NCI-H2196 (cell line): ENCODE results near the gene CYP4F22.
"Not testable (repeated sequence)": the region's sequence is repeated elsewhere in the genome, so short reads cannot be mapped to it uniquely, and the experiment has no call there.

Source experiments
- DNase-seq: peaks from one replicate; lab custom pipeline; 2025; ENCODE audit not compliant: unreplicated experiment; lab: John Stamatoyannopoulos, UW

Gene CYP4F22

GRCh38 chr19:15488489-15489226 lies 19.7 kb upstream of the CYP4F22 start:
- no peak for DNase-seq

GRCh38 chr19:15495151-15495550 lies 13.2 kb upstream of the CYP4F22 start:
- no peak for DNase-seq

DNA sequence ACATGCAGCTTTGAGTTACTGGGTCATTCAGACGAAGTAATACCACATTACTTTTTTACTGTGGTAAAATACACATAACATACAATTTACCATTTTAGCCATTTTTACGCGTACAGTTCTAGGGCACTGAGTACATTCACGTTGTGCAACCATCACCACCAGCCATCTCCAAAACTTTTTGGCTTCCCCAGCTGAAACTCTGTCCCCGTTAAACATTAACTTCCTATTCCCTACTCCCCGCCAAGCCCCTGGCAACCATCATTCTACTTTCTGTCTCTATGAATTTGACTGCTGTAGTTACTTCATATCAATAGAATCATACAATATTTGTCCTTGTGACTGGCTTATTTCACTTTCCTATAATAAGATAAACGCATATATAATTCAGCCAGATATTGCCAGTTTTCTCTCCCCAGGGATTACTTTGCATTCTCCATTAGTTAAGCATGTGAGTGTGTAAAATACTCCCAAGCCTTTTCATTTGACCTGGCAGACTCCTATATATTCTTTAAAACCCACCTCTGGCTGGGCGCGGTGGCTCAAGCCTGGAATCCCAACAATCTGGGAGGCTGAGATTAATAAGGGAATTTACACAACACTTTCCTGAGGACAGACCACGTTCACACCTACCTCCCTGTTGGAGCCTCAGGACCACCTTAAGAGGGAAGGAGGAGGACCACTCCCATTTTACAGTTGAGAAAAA lies 10.0 kb upstream of the CYP4F22 start:
- DNase-seq = no peak

DNA sequence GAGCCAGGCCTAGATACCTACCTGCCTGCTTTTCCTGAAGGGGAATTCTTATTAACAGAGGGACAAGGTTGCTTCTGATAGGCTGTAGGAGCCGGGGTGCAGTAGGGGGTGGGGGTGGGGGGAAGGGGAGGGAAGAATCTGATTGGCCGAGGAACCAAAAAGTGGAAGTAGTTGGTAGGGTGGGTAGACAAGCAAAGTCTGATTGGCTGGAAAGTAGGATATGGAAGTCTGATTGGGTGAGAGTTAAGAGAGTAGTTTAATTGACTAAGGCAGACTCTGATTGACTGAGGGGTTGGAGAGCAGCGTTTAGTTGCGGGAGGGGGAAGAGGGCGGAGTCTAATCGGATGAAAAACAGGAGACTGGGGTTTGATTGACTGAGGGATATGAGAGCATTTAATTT lies 9.4 kb upstream of the CYP4F22 start:
- DNase-seq = no peak

GRCh38 chr19:15501596-15501995 lies 6.7 kb upstream of the CYP4F22 start:
- no peak for DNase-seq

GRCh38 chr19:15502264-15502663 lies 6.1 kb upstream of the CYP4F22 start:
- DNase-seq = no peak

- no peak for DNase-seq
These were observed 2.2 kb upstream of the CYP4F22 start for GRCh38 chr19:15506074-15506571.

- no peak for DNase-seq
These were observed 974 bp upstream of the CYP4F22 start for GRCh38 chr19:15507068-15508034.

DNA sequence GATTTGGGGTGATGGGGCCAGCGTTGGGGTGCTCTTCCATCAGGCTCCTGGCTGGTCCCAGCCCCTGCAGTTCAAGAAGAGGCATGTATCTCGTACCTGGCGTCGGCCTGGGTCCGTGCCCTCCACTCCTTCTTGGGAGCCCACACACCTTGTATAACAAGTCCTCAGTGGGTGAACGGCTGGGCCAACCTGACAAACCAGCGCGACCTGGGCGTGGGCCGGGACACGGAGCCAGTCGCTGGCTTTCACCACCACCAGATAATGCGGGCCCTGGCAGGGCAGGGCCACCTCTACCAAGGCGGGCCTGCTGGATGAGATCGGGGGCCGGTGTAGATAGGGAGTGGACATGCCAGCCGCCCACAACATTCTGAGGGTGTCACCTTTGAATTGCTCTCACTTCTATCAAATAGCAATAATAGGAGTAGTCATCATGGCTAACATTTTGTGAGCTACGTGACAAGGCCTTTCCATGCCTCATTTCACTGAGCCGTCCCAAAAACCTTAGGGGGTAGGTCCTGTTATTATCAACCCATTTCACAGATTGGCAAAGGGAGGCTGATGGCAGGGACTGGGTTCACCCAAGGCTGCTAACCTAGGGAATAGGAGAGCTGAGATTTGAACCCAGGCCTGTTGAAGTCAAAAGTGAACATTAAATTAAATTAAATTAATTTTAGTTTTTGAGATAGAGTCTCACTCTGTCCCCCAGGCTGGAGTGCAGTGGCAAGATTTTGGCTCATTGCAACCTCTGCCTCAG lies 3.5 kb downstream of the CYP4F22 start:
- no peak for DNase-seq

DNA sequence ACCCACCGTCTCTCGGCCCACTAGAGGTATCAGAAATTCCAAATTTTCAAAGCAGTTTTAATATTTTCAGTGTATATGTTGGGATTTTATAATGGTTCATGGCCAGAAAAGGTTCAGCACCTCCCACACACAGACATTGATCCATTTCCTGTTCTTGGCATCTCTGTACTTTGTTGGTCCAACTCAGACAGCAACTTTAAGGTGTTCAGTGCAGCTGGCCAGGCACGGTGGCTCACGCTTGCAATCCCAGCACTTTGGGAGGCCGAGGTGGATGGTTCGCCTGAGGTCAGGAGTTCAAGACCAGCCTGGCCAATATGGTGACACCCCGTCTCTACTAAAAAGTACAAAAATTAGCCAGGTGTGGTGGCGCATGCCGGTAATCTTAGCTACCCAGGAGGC lies 6.9 kb downstream of the CYP4F22 start:
- not testable (repeated sequence) for DNase-seq

DNA sequence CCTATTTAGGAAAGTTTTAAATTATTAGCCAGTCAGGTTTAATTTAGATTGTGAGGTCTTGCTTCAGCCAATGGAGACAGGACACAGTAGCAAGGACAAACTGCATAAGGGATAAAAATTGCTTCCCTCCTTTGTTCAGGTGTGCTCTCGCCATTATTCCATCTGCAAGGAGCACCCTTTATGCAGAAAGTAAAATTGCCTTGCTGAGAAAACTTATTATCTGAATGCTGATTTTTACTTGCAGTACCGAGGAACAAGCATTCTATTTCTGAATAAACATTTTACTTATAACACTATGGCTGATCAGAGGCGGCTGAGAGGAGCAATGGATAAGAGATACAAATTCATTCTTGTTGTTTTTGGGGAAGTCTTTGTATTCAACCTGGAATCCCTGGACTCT lies 8.0 kb downstream of the CYP4F22 start:
- no peak for DNase-seq

- DNase-seq = no peak
These were observed 9.5 kb downstream of the CYP4F22 start for GRCh38 chr19:15517778-15518177.

DNA sequence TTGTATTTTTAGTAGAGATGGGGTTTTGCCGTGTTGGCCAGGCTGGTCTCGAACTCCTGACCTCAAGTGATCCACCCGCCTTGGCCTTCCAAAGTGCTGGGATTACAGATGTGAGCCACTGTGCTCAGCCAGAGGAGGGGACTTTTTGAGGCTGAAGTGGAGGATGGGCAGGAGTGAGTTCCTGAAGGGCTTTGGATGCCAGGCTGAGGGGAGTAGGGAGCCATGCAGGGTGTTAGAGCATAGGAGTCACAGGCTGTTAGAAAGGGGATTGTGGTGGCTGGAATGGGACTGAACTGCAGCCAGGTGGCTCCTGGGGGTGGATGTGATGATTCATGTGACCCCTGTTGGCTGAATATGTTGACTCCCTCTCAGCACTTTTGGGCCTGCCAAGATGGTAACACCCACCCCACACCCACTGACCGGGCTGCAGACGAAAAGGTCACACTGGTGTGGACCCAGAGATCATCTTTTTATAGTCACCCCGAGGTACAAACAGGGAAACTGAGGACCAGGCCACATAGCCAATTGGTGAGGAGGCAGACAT lies 11.2 kb downstream of the CYP4F22 start:
- DNase-seq = no peak

- no peak for DNase-seq
These were observed 16.5 kb downstream of the CYP4F22 start for GRCh38 chr19:15524781-15525180.

DNA sequence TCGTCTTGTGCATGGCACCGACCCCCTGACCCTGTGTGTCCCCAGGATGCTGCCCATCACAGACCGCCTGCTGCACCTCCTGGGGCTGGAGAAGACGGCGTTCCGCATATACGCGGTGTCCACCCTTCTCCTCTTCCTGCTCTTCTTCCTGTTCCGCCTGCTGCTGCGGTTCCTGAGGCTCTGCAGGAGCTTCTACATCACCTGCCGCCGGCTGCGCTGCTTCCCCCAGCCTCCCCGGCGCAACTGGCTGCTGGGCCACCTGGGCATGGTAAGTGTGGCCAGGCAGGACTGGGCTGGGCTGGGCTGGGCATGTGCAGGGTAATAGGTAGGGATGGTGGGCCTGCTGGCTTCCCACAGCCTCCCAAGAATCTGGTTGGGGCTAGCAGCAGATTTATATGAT lies 17.0 kb downstream of the CYP4F22 start:
- DNase-seq = no peak

- no peak for DNase-seq
These were observed 18.1 kb downstream of the CYP4F22 start for GRCh38 chr19:15526408-15526807.

GRCh38 chr19:15527705-15528104 lies 19.4 kb downstream of the CYP4F22 start:
- no peak for DNase-seq

- no peak for DNase-seq
These were observed 21.5 kb downstream of the CYP4F22 start for GRCh38 chr19:15529774-15530372.

DNA sequence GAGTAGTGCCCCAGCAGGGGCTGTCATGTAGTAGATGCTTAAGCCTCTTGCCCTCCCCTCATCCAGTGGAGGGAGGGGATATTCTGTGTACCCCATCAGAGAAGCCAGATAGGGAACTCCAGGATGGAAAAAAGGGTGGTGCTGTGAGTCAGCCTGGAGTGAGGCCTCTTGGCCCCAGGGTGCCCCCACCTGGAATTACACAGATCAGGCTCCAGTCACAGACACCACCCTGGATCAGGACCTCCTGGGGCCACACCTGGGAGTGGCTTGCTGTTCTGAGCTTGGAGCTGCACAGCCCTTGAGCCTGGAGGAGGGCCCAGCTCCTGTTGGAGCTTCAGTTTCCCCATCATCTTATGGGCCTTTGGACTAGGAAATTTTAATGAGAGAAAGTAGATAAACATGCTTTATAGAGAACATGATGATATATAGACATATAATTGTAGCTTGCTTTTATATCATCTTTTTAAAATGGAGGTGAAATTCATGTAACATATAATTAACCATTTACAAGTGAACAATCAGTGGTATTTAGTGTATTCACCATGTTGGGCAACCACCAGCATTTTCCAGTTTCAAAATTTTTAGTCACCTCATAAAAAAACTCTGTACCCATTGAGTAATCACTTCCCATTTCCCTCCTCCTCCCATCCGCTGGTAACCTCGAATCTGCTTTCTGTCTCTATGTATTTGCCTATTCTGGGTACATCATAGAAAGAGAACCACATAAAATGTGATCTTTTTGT lies 24.6 kb downstream of the CYP4F22 start:
- DNase-seq = no peak
